IMR-90 (cell line): Measurements from ENCODE around the gene PRKCA. TPM values are rescaled to one million over a fixed set of nuclear protein-coding genes. Genes with fewer than 3 reads are reported as not detected.
A peak's percentile ranks its signal among the peaks of the same experiment; 100 is the strongest.

Source experiments
- ATAC-seq: fragments of 200-7000 bp; cut with Tn5 transposase; 2 replicates; pipeline ENCODE4 v1.9.1; 2020; ENCODE audit warnings: low read depth, mild to moderate bottlenecking, moderate library complexity
- BruUV-seq: library from RNA; stranded (reverse); fragments of 400-500 nt; replicated peaks from 2 replicates; lab custom pipeline; 2021; lab: Mats Ljungman, UMichigan
- CTCF ChIA-PET: fragments of 300-600 bp; formaldehyde crosslinking; extraction: SDS; loops from one replicate; lab custom pipeline; 2021; ENCODE audit warnings: antibody characterized with exemption; lab: Yijun Ruan, JAX
- POLR2A ChIA-PET: fragments of 300-600 bp; sonication (Branson Sonifier 250); formaldehyde crosslinking; loops from one replicate; lab custom pipeline; 2022; ENCODE audit warnings: antibody characterized with exemption; ENCODE audit not compliant: unreplicated experiment; lab: Charles Lee
- DNase-seq: peaks from one replicate; pipeline ENCODE4 v3.0.0; 2013
- H2AFZ ChIP-seq: replicated peaks from 2 replicates; pipeline ENCODE3; 2013; ENCODE audit warnings: low read length, mild to moderate bottlenecking; ENCODE audit not compliant: poor library complexity
- H2AK5ac ChIP-seq: 2 replicates; pipeline ENCODE4 v1.6.1; 2013; ENCODE audit warnings: low read depth, low read length, inconsistent platforms
- H2AK9ac ChIP-seq: replicated peaks from 2 replicates; pipeline ENCODE3; 2013; ENCODE audit warnings: mild to moderate bottlenecking, low read depth, low read length, moderate library complexity; ENCODE audit not compliant: poor library complexity
- H2BK120ac ChIP-seq: 2 replicates; pipeline ENCODE4 v1.6.1; 2013; ENCODE audit warnings: low read depth, low read length, inconsistent platforms
- H2BK15ac ChIP-seq: 3 replicates; pipeline ENCODE4 v1.6.1; 2013; ENCODE audit warnings: low read depth, low read length, inconsistent platforms
- H2BK20ac ChIP-seq: 2 replicates; pipeline ENCODE4 v1.6.1; 2013; ENCODE audit warnings: low read depth, mild to moderate bottlenecking, inconsistent platforms, low read length, moderate library complexity
- H2BK5ac ChIP-seq: 2 replicates; pipeline ENCODE4 v1.6.1; 2013; ENCODE audit warnings: mild to moderate bottlenecking, low read depth, low read length, inconsistent platforms; ENCODE audit not compliant: poor library complexity, severe bottlenecking
- H3K14ac ChIP-seq: replicated peaks from 2 replicates; pipeline ENCODE4 v1.6.1; 2013; ENCODE audit warnings: low read depth, low read length, inconsistent platforms
- H3K18ac ChIP-seq: 2 replicates; pipeline ENCODE4 v1.6.1; 2013; ENCODE audit warnings: low read depth, low read length, control low read depth
- H3K23ac ChIP-seq: 2 replicates; pipeline ENCODE4 v1.6.1; 2013; ENCODE audit warnings: low read depth, low read length, inconsistent platforms
- H3K27ac ChIP-seq: 2 replicates; pipeline ENCODE4 v1.5.1; 2013; ENCODE audit warnings: mild to moderate bottlenecking, control low read depth, low read length; ENCODE audit not compliant: insufficient read depth
- H3K27me3 ChIP-seq: 2 replicates; pipeline ENCODE4 v1.6.1; 2013; ENCODE audit warnings: low read length; ENCODE audit not compliant: control insufficient read depth, insufficient read depth
- H3K36me3 ChIP-seq: 2 replicates; pipeline ENCODE4 v1.6.1; 2013; ENCODE audit warnings: low read length, mixed read lengths; ENCODE audit not compliant: control insufficient read depth, insufficient read depth
- H3K4ac ChIP-seq: 2 replicates; pipeline ENCODE4 v1.6.1; 2013; ENCODE audit warnings: low read depth, low read length, inconsistent platforms
- H3K4me1 ChIP-seq: 2 replicates; pipeline ENCODE4 v1.6.1; 2013; ENCODE audit warnings: low read length, mixed read lengths; ENCODE audit not compliant: control insufficient read depth, insufficient read depth
- H3K4me2 ChIP-seq: 2 replicates; pipeline ENCODE4 v1.6.1; 2013; ENCODE audit warnings: low read depth, mild to moderate bottlenecking, control low read depth, low read length, moderate library complexity
- H3K4me3 ChIP-seq: 2 replicates; pipeline ENCODE4 v1.5.1; 2013; ENCODE audit warnings: low read depth, mild to moderate bottlenecking, control low read depth, low read length, moderate library complexity; ENCODE audit not compliant: insufficient read depth
- H3K56ac ChIP-seq: 2 replicates; pipeline ENCODE4 v1.6.1; 2013; ENCODE audit warnings: low read length, inconsistent platforms; ENCODE audit not compliant: insufficient read depth; ENCODE audit errors: extremely low read depth
- H3K79me1 ChIP-seq, 2 experiments: 2 replicates each; pipeline ENCODE4 v1.6.1; 2013; ENCODE audit warnings: low read length in 2 of 2, inconsistent platforms in 1 of 2, low read depth in 1 of 2
- H3K9ac ChIP-seq: 2 replicates; pipeline ENCODE4 v1.6.1; 2013; ENCODE audit warnings: low read depth, low read length, control low read depth
- H3K9me1 ChIP-seq: 2 replicates; pipeline ENCODE4 v1.6.1; 2013; ENCODE audit warnings: low read length, inconsistent platforms; ENCODE audit not compliant: insufficient read depth
- H3K9me3 ChIP-seq: 2 replicates; pipeline ENCODE4 v1.6.1; 2013; ENCODE audit warnings: low read length; ENCODE audit not compliant: control insufficient read depth, insufficient read depth
- H4K20me1 ChIP-seq: 2 replicates; pipeline ENCODE4 v1.6.1; 2013; ENCODE audit warnings: low read length, inconsistent platforms; ENCODE audit not compliant: insufficient read depth
- H4K5ac ChIP-seq: 2 replicates; pipeline ENCODE4 v1.6.1; 2013; ENCODE audit warnings: mild to moderate bottlenecking, low read depth, low read length, control low read depth
- H4K8ac ChIP-seq, 2 experiments: 2 replicates each; pipeline ENCODE4 v1.6.1; 2013; ENCODE audit warnings: low read depth in 2 of 2, low read length in 2 of 2, control low read depth in 1 of 2, inconsistent platforms in 1 of 2
- H4K91ac ChIP-seq: 2 replicates; pipeline ENCODE4 v1.6.1; 2013; ENCODE audit warnings: low read depth, low read length, inconsistent platforms; ENCODE audit not compliant: insufficient read depth
- BHLHE40 ChIP-seq: fragments of 150-350 bp; IDR thresholded peaks from 2 replicates; pipeline ENCODE4 v1.6.1; 2016; ENCODE audit warnings: mild to moderate bottlenecking, low read depth, low read length
- CEBPB ChIP-seq: IDR thresholded peaks from 2 replicates; pipeline ENCODE4 v1.6.1; 2012; ENCODE audit warnings: low read depth, low read length, improper control_type of control experiment
- CHD1 ChIP-seq: IDR thresholded peaks from 2 replicates; pipeline ENCODE4 v1.6.1; 2012; ENCODE audit warnings: low read depth, low read length, improper control_type of control experiment
- ELK1 ChIP-seq: fragments of 150-350 bp; IDR thresholded peaks from 2 replicates; pipeline ENCODE4 v1.6.1; 2016; ENCODE audit warnings: low read depth, mild to moderate bottlenecking, low read length, moderate library complexity, borderline replicate concordance
- MAFK ChIP-seq: IDR thresholded peaks from 2 replicates; pipeline ENCODE4 v1.6.1; 2012; ENCODE audit warnings: low read depth, low read length, improper control_type of control experiment
- MAZ ChIP-seq: IDR thresholded peaks from 2 replicates; pipeline ENCODE4 v1.6.1; 2012; ENCODE audit warnings: low read depth, mild to moderate bottlenecking, low read length, improper control_type of control experiment, moderate library complexity, borderline replicate concordance
- MXI1 ChIP-seq: IDR thresholded peaks from 2 replicates; pipeline ENCODE4 v1.6.1; 2012; ENCODE audit warnings: low read depth, mild to moderate bottlenecking, low read length, moderate library complexity, borderline replicate concordance
- NFE2L2 ChIP-seq: fragments of 150-350 bp; IDR thresholded peaks from 2 replicates; pipeline ENCODE4 v1.6.1; 2016; ENCODE audit warnings: low read depth, mild to moderate bottlenecking, low read length
- POLR2A ChIP-seq: IDR thresholded peaks from 2 replicates; pipeline ENCODE4 v1.6.1; 2012; ENCODE audit warnings: mild to moderate bottlenecking, low read depth, low read length
- RAD21 ChIP-seq: IDR thresholded peaks from 2 replicates; pipeline ENCODE4 v1.6.1; 2012; ENCODE audit warnings: low read length, improper control_type of control experiment
- RCOR1 ChIP-seq: IDR thresholded peaks from 2 replicates; pipeline ENCODE4 v1.6.1; 2012; ENCODE audit warnings: mild to moderate bottlenecking, low read length, improper control_type of control experiment; ENCODE audit not compliant: insufficient replicate concordance
- SMC3 ChIP-seq: fragments of 150-350 bp; IDR thresholded peaks from 2 replicates; pipeline ENCODE4 v1.6.1; 2016; ENCODE audit warnings: low read depth, mild to moderate bottlenecking, antibody characterized with exemption, low read length, moderate library complexity
- WGBS, 2 experiments: methylation state at CpG; one replicate each; pipeline versions ENCODE4 v1.1.5 to v1.1.7; 2013; ENCODE audit warnings: missing lambda C conversion rate in 2 of 2; ENCODE audit not compliant: insufficient read length in 1 of 2; ENCODE audit errors: extremely low coverage in 2 of 2; 5-methylcytosine and 5-hydroxymethylcytosine counted together
- dilution Hi-C: fragments of 300-500 bp; cut with HindIII; formaldehyde crosslinking; loops from one replicate; pipeline ENCODE4 v1.14.3; 2018; ENCODE audit warnings: low sequenced_read_pairs; ENCODE audit not compliant: unreplicated experiment
- in situ Hi-C: fragments of 300-500 bp; cut with MboI; formaldehyde crosslinking; loops from 3 replicates; pipeline ENCODE4 v1.14.3; 2019; ENCODE audit warnings: low sequenced_read_pairs, inconsistent platforms, mixed read lengths
- intact Hi-C: fragments of 100-400 bp; cut with micrococcal nuclease; formaldehyde crosslinking; loops from 2 replicates; pipeline ENCODE4 v1.10.0; 2022
- polyA plus RNA-seq, 3 experiments: library from polyadenylated mRNA; depleted of rRNA; stranded (reverse); fragments of >200 nt; gene quantifications; 2 replicates each; pipeline ENCODE4 v1.2.3, GENCODE V29; 2012; ENCODE audit warnings: low replicate concordance in 1 of 3
- total RNA-seq: library from RNA; depleted of rRNA; stranded (reverse); fragments of >200 nt; gene quantifications from 2 replicates; pipeline ENCODE4 v1.2.3, GENCODE V29; 2012
- TF ChIP-seq, protein P1 (sequence below): fragments of 150-350 bp; IDR thresholded peaks from 2 replicates; pipeline ENCODE4 v1.6.1; 2017; ENCODE audit warnings: mild to moderate bottlenecking, antibody characterized with exemption, low read length, low read depth

The PRKCA gene
- total and polyA plus RNA-seq, 2 of the 4 experiments (the other 2 are of a cell fraction): 31.0 to 46.0 TPM

DNA sequence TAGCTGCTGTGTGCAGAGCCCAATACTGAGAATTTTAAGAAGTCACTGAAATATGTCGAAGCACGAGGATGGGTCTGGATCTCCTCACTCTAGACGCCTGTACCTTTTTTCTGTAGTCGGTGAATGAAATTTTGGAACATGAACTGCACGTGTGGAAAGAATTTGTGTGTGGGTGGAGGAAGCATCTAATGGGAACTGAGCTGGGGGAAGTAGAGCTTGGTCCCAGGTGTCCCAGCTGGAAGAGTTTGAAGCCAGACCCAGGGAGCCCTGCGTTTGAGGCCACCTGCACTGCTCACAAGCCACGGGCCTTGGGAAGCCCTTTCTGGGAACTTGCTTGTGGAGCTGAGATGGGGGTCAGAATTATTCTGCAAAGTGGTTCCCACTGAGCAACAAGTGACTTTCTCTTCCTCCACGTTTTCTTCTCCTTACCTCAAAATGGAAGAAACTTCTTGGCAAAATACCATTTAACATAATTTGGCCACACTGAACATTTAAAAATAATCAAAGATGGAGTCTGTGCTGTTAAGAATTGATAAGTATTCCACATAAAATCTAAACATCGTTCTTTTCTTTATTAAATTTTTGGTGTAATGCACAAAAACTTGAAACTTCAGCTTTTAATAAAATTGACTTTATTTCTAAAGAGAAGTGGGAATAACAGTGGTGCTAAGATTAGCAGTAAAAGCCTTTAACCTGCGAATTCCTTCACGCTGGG, 163.8 kb downstream of the PRKCA start:
- no peaks in the 10 kb centered on the region for H3K27me3 ChIP-seq
- H3K4me1 ChIP-seq: peaks cover 40% of the 10 kb centered on the region
- intact Hi-C loops: loop anchor here (5.0 kb wide), 3 partner anchors 41 to 159 kb away; no protein-coding TSS in a partner anchor
- peak overlapping the region; percentile 59; the same call in 2 of the 3 replicates for H2BK15ac ChIP-seq
- H3K9ac ChIP-seq: peak overlapping the region; percentile 51
- H2AK9ac ChIP-seq: peak overlapping the region; percentile 38
- H4K91ac ChIP-seq: peak overlapping the region; percentile 90
- H3K14ac ChIP-seq: peak overlapping the region; percentile 93
- in situ Hi-C loops: no loop called here
- no peak for ATAC-seq
- dilution Hi-C loops: no loop called here
- no peaks in the 10 kb centered on the region for H4K20me1 ChIP-seq
- H2BK20ac ChIP-seq: peak overlapping the region; percentile 84
- H2BK5ac ChIP-seq: peak overlapping the region; percentile 90
- CTCF ChIA-PET: no interaction called here
- H3K4ac ChIP-seq: peak overlapping the region; percentile 37
- H2AK5ac ChIP-seq: peak overlapping the region; percentile 72
- no peak overlapping the region for H3K4me3 ChIP-seq
- peak overlapping the region; percentile 98 for H3K27ac ChIP-seq
- peak overlapping the region; percentile 12 for H2AFZ ChIP-seq
- POLR2A ChIA-PET: no interaction called here
- peaks cover 29 to 73% of the 10 kb centered on the region in 2 experiments for H3K79me1 ChIP-seq
- peaks cover 24% of the 10 kb centered on the region for H3K9me1 ChIP-seq
- no peaks in the 10 kb centered on the region for H3K9me3 ChIP-seq
- peak overlapping the region; percentile 73 for H2BK120ac ChIP-seq
- H3K4me2 ChIP-seq: peak overlapping the region; percentile 41
- H3K36me3 ChIP-seq: no peaks in the 10 kb centered on the region
- peak overlapping the region; percentile 34 to 65; a peak in 3 of 4 replicates for H4K8ac ChIP-seq
- no peak for TF ChIP-seq RCOR1
- no peak for TF ChIP-seq ELK1
- no peak for TF ChIP-seq MAZ
- no peak for TF ChIP-seq BHLHE40
- TF ChIP-seq, protein P1, sequence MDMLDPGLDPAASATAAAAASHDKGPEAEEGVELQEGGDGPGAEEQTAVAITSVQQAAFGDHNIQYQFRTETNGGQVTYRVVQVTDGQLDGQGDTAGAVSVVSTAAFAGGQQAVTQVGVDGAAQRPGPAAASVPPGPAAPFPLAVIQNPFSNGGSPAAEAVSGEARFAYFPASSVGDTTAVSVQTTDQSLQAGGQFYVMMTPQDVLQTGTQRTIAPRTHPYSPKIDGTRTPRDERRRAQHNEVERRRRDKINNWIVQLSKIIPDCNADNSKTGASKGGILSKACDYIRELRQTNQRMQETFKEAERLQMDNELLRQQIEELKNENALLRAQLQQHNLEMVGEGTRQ: no peak
- no peak for TF ChIP-seq CEBPB
- no peak for TF ChIP-seq SMC3
- TF ChIP-seq POLR2A: no peak
- TF ChIP-seq MXI1: no peak
- TF ChIP-seq CHD1: no peak
- TF ChIP-seq RAD21: no peak
- no peak for TF ChIP-seq MAFK
- no peak for TF ChIP-seq NFE2L2
- peak overlapping the region; percentile 96 for H4K5ac ChIP-seq
- BruUV-seq: no TSS peak
- 81% methylated on average over 3 of the region's 11 CpGs; no CpG with 5 or more reads in 1 of the 2 experiments for WGBS, 2 experiments
- H3K18ac ChIP-seq: peak overlapping the region; percentile 97
- no peak for DNase-seq
- H3K56ac ChIP-seq: peak overlapping the region; percentile 72
- H3K23ac ChIP-seq: peak overlapping the region; percentile 37
